HG03095 (cell line): Measurements from ENCODE around the gene PAF1.

ENCODE experiments used
- ATAC-seq: cut with Tn5 transposase; IDR thresholded peaks from one replicate; pipeline ENCODE4 v1.9.1; 2021; ENCODE audit warnings: moderate library complexity; ENCODE audit not compliant: unreplicated experiment

Gene PAF1

DNA sequence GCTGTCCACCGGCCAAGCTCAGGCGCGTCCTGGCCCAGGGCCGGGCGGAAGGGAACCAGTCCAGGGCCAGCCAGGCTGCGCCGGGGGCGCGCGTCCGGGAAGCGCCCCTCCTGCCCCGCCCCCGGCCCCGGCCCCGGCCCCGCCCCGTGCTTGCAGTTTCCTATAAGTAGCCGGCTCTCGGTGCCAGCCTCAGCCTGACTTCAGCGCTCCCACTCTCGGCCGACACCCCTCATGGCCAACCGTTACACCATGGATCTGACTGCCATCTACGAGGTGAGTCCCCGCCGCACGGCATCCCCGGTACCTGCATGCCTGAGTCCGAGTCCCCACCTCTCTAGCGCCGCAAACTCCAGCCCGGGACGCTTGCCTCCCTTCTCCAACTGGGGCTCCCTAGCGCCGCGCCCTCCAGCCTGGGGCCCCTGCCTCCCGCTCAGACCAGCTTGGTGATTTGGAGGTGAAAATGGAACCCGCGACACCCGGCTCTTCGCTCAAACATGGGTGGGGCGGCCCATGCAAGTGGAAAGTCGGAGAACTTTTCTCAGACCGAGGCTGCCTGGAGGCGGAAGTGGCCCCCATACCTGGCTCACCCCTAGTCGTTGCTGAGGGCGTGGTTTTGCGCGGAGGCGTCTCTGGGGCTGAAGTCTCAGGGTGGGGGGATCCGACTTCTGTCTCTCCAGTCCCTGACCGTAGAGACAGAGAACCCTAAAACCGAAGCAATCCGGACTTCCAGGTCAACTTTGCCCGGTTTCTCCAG, 15.9 kb upstream of the PAF1 start, which contains the start of gene ZFP36:
Gene ZFP36, plus strand, starts transcription at position 192 of the 754 bp plus-strand sequence. Its CDS starts 58 bp downstream, at position 250.
- no peak for ATAC-seq

GRCh38 chr19:39405958-39406655, 15.2 kb upstream of the PAF1 start:
- ATAC-seq, result no peak

GRCh38 chr19:39405261-39405957, 14.5 kb upstream of the PAF1 start:
- no peak for ATAC-seq

GRCh38 chr19:39403331-39404312, 12.7 kb upstream of the PAF1 start:
- no peak for ATAC-seq

DNA sequence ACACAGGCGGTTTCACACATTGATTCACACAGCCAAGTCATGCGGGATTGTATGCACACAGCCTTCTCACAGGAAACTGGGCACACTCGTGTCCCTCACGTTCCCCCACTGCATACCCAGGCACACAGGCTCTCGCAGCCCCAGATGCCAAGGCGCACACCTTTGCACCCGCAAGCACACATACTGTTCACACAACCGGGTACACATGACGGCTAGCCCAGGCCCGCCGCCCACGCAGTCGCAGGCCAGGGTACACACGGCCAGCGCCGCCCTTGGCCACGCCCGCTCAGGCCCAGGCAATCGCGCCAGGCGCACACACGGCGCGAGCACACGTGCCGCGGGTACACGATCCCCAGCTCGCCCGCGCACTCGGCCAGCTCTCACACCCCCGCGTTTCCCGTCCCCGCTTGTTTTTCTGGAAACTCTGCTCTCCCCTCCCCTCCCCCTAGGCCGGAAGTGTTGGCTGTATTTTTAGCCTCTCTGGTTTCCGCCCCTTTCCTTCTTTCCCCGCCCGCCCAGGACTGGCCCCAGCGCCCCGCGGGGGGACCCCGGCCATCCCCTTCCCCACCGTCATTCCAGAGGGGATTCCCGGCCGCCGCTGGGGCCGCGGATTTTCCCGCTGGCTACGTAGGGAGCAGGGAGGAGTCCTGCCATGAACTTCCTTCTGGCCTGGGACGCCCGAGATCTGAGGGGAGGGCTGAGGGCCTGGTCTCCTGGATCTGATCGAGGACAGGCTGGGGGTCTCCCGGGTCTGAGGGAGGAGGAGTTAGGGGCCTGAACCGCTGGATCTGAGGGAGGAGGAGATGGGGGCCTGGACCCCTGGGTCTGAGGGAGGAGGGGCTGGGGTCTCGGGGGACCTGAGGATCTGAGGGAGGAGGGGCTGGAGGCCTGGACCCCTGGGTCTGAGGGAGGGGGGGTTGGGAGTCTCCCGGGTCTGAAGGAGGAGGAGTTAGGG, 11.7 kb upstream of the PAF1 start:
- ATAC-seq, result no peak

GRCh38 chr19:39401549-39402345, 10.8 kb upstream of the PAF1 start:
- no peak for ATAC-seq

DNA sequence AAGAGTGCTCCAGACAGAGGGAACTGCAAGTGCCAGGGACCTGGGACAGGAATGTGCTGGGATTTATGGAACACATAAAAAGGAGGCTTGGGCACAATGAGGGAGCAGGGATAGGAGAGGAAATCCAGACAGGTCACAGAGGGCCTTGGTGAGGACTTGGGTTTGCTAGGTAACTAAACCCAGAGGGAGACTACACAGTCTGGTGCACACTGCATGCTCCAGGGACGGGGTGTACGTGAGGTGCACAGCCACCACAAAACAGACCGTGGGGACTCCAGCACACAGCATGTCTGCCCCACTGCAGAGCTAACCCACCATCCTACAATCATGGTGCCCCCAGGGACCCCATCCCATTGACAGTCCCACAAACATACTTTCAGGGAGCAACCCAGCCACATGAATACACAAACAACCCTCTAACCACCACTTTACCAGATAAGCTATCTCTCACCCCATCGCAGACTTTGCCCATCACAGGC, 10.2 kb upstream of the PAF1 start:
- no peak for ATAC-seq

DNA sequence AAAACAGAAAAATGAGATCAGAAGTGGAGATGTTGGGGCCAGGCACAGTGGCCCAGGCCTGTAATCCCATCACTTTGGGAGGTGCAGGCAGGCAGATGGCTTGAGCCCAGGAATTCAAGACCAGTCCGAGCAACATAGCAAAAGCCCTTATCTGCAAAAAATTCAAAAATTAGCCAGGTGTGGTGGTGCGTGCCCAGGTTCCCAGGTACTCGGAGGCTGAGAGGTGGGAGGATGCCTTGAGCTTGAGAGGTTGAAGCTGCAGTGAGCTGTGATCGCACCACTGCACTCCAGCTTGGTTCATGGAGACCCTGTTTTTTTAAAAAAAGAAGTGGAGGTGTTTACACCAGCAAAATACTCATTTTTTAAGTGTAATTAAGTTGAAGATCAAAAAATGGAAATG, 9.2 kb upstream of the PAF1 start:
- ATAC-seq, result no peak

DNA sequence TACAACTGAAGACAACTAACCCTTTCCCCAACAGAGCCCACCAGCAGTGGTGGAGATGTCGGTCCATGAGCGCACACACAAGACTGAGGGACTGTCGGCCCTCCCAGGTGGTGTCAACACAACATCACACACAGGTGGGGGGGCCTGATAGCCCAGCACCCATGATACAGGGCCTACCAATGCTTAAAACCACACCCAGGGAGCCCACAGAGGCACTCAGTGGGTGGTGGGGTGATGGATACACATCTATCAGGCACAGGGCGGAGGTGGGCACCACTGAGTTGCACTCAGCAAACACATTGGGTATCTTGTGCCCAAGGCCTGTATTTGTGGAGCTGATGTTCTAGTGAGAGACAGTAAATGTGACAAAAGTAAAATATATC, 8.8 kb upstream of the PAF1 start:
- no peak for ATAC-seq

DNA sequence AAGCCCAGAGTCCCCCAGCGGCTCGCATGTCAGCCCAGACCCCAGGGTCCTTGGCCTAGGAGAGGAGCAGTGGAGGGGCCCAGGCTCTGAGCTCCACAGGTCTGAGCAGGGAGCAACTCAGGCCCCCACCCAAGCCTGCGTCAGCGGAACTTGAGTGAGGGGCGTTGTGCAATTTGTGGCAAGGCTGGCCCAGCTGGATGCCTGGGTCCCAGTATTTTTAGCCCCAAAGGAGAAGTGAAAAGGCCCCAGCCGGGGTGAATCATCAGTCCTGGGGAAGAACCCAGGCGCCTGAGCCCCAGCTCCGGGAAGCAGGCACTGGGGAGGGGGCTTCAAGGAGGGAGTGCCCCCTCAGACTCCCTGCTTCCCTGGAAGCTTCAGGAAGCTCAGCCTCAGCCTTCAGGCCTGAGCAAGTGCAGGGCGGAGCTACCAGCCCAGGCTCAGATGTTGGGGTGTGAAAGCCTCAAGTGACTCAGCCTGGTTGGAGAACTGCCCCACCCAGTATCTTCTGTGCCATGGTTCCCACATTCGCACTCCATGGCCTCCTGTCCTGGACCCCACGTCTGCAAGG, 7.5 kb upstream of the PAF1 start:
- no peak for ATAC-seq

DNA sequence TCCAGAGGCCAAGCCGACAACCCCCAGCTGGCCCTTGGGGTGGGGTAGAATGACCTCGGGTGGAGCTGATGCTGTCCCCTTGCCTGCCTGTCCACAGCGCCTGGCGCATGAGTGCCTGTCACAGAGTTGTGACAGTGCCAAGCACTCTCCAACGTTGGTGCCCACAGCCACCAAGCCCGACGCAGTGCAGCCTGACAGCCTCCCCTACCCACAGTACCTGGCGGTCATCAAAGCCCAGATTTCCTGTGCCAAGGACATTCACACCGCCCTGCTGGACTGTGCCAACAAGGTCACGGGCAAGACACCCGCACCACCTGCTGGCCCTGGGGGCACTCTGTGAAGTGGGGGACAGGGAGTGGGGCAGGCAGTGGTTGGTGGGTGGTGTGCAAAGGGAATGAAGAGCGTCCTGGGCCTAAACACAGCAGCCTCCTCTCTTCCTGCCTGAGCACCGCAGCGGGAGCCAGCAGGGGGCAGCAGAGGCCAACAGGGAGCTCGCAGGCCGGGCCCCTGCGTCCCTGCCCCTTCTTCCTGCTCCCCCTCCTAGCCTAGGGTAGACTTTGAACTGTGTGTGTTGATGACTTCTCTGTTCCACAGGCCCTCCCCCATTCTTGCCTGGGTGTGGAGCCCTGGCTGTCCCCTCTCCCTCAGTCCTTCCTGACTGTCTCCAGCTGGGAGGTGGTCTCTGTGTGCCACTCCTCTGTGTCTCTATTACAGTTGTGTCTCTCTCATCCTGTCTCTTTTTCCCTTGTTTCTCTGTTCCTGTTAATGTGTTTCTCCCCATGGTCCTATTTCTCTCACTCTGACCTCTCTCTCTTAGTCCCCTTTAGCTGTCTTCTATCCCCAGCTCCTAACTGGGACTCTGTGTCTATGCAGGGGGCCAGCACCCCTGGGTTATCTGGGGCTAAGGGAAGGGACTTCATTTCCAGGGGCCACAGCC, 6.7 kb upstream of the PAF1 start:
- no peak for ATAC-seq

- ATAC-seq, result peak; percentile 13
These were observed 505 bp downstream of the PAF1 start for GRCh38 chr19:39390451-39390750.

- ATAC-seq, result no peak
These were observed 1.1 kb downstream of the PAF1 start for GRCh38 chr19:39389631-39390414.

- no peak for ATAC-seq
These were observed 2.2 kb downstream of the PAF1 start for GRCh38 chr19:39388657-39389056.

DNA sequence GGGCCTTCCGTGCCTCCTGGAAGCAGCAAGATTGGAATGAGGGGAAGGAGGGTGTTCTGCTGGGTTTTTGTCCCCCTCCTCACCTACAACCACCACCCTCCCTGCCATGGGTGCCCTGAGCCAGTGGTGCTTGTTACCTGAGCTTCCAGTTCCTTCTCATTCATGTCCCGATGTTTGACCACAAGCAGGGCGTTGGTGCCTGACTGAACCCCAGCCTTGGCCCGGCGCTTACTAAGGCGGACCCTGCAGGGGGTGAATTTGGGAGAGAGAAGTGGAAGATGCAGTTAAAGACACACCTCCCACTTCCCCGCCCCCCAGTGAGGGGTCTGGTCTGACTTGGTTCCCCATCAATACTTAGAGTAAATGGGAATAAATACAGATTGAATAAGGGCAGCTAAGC, 4.3 kb downstream of the PAF1 start:
- no peak for ATAC-seq

- ATAC-seq, result no peak
These were observed 5.1 kb downstream of the PAF1 start for GRCh38 chr19:39385629-39386411.
